ENCODE data around the gene YBX1.
"Not testable (repeated sequence)": the region's sequence is repeated elsewhere in the genome, so short reads cannot be mapped to it uniquely, and the experiment has no call there.

Gene YBX1

DNA sequence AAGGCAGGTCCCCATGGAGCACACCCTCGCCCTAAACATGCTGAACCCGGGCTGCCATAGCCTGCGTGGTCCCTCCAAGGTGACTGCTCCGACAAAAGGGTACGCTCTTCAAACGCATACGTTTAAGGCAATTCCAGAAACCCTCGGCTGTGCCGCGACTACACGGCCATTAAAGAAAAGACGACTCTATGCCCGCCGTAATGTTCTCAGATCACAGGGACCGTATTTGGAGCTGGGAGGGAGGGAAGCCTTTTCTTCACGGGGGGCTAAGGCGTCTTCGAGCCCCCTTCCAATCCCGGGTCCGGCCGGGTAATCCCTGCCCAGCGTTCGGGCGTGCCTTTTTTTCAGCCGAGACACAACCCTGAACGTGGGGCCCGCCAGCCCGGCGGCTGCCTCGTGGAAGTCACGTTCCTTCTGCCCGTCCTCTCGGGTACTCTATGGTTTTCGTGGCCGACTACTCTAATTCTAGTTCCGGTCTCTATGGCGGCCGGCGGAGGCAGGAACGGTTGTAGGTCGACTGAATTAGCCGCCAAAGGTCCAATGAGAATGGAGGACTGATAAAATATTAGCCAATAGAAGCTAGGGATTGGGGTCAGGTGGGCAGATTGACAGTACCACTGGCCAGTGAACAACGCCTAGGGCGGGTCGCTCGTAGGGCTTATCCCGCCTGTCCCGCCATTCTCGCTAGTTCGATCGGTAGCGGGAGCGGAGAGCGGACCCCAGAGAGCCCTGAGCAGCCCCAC is at the start of gene YBX1:
YBX1 (plus strand) TSS at position 678 of the 743 bp plus-strand sequence. CDS start 148 bp downstream, outside the sequence.
- DNase-seq: peak; percentile 91

DNA sequence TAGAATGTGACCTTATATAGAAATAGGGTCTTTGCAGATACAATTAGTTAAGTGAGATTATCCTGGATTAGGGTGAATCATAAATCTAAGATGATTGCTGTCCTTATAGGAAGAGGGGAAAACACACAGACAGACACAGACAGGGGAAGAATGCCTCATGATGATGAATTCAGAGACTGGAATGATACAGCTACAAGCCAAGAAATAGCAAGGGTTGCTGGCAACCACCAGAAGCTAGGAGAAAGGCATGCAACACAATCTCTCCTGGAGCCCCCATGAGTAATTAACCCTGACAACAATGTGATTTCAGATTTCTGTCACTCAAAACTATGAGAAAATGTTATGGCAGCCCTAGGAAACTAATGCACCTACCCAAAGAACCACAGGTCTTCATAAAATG is 43.1 kb upstream of the YBX1 start:
- DNase-seq: no peak

- no peak for DNase-seq
These were observed 36.2 kb upstream of the YBX1 start for GRCh38 chr1:42646056-42646455.

GRCh38 chr1:42657201-42657600 is 25.0 kb upstream of the YBX1 start:
- DNase-seq: no peak

DNA sequence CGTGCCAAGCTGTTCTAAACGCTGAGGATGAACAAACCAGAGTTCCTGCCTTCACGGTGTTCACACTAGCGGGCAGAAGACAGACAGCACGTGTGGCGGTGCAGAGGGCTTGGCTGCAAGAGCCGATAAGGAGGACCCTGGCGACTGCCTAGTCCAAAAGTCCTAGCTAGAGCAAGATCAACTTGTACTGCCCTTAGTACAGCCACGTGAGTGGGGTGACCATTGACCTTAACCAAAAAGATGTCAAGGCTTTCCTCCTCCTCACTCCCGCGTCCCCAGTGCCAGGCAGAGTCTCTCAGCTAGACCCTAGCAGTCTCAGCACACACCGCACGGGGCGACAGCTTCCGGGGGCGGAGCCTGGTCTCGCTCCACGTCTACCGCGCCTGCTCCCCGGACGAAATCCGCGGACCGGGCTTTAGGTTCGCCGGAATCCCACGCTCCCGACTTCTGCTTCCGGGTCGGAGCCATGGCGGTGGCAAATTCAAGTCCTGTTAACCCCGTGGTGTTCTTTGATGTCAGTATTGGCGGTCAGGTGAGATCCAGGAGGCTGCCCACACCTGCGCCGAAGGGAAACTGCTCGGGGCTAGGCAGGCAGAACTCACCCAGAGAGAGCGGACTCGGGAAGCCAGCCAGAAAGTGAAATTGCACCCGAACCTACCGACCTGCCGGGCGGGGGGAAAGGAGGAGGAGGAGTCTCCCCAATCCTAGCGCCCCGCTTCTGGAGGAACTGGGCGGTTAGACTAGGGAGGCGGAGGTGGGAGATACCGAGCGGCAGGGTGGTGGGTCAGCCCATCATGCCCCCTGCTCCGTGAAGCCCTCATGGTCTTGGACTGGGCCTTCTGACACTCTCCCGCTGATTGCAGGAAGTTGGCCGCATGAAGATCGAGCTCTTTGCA is 24.0 kb upstream of the YBX1 start, which contains the start of gene PPIH:
PPIH (plus strand) TSS at position 443 of the 896 bp plus-strand sequence; CDS start at position 467, 24 bp downstream.
- DNase-seq: peak; percentile 87

GRCh38 chr1:42658877-42659337 is 23.3 kb upstream of the YBX1 start:
- DNase-seq: no peak

DNA sequence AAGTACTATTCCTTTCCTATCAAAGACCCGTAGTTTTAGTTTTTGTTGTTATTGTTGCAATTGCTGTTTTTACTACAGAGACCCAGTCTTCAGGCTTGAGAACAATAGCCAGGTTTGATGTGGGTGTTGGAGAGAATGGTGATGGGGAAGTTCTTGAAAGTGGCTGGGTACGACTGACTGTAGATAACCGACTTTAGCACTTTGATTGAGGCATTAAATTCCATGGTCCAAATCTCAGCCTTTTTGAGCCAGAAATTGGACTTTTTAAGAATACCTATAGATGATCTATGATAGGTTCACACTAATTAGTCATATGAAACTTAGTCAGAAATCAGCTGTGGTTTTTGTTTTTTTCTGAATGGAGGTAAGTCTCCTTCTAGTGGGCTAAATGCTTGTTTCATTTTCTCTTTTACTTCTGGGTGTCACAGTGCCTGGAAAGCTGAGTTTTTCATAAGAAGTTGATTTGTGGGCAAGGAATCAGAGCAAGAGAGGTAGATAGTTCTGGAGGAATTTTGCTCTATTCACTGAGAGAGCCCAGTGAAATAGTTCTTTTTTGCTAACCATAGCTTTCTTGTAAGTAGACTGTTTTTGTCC is 21.2 kb upstream of the YBX1 start:
- DNase-seq: no peak

DNA sequence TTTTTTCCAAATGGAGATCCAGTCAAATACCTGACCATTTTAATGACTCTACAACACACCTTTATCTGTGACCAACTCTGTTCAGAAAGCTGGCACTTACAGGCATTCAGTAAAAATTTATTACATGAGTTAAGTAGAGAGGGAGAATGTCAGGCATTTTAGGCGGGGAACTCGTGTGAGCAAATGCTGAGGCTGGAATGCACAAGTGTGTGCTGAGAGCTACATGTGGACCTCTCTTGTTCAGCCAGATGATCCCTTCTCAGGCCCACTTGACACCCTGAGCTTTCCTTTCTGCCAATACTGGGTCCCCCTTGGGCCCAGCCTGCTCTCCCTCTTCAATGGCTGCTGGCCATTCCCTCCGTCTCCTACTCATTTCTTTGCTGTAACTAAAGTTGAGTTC is 12.3 kb upstream of the YBX1 start:
- no peak for DNase-seq

GRCh38 chr1:42670425-42670824 is 11.8 kb upstream of the YBX1 start:
- no peak for DNase-seq

- DNase-seq: no peak
These were observed 8.0 kb upstream of the YBX1 start for GRCh38 chr1:42674214-42674613.

- DNase-seq: no peak
These were observed 7.5 kb upstream of the YBX1 start for GRCh38 chr1:42674682-42675081.

- no peak for DNase-seq
These were observed 6.8 kb upstream of the YBX1 start for GRCh38 chr1:42675467-42675866.

DNA sequence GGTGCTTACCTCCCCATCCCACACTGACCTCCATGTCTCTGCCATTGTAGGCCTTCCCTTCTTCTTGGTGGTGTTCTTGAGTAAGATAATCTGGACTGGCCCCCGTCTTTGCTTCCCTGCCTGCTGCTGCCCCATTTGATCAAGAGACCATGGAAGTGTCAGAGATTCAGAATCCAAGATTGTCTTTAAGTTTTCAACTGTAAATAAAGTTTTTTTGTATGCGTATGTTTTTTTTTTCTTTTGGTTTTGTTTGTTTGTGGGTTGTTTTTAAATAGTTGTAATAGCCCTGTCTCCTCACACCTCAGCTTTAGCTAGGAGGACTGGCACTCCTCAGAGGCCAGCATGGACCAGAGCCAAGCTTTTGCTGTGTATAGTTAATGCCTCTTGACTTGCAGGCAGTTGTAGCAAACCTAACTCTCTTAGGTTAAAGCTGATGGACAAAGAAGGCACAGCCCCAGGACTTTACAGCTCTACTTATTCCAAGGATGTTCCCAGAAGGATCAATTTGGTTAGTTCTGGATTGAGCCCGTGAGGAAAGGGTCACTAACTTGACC is 5.6 kb upstream of the YBX1 start:
- no peak for DNase-seq

DNA sequence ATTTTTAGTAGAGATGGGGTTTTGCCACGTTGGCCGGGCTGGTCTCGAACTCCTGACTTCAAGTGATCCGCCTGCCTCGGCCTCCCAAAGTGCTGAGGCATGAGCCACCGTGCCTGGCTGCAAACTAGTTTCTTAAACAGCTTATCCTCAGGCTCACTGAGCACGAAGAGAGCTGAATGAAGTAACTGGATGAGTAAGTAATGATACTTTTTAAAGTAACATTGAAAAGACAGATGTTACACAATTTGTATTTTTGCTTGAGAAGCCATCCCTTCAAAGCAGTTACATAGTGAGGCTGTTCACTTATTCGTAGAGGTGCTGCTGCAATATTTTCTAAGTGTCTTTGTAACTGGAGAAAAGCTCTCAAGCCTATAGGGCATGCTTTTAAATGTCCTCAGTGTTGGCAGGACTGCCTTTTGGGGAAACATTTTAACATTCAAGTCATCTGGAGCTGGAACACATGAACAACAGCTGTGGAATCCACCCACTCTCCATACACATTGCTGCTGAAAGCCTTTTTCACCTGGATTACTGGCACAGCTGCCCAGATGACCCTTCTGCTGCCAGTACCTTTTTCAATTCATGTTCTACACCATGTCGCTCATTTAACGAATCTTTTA is 2.7 kb upstream of the YBX1 start:
- DNase-seq: no peak

- DNase-seq: no peak
These were observed 2.2 kb upstream of the YBX1 start for GRCh38 chr1:42680055-42680454.

DNA sequence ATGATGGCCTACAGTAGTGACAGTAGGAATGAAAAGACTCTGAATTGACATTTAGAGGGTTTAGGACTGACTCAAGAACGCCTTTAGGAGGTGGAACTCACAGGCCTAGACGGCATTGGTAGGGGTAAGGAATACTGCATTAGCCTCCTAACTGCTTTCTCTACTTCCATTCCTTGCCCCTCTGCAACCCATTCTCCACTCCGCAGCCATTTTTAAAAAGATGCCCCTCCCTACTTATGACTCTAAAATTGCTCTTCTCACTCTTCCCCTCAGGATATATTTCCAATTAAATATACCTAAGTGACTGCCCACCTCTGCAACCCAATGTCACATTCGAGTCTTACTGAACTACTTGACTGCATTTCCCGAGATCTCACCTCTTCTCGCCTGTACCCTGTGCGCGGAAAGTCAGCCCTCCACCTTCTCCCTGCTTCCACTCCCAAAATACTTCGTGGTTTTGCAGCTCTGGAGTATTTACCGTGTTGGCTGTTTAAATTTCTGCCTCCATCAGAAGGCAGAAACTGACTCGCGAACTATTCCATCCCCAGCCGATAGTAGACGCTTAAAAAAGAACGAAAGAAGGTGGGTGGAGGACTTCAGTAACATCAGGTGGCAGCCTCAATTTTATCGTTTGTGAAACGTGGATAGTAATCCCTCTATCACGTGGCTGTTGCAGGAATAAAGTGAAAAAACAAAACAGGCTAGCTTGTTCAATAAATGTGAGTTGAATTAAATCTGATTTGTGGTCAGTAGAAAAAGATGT is 1.1 kb upstream of the YBX1 start:
- DNase-seq: no peak

DNA sequence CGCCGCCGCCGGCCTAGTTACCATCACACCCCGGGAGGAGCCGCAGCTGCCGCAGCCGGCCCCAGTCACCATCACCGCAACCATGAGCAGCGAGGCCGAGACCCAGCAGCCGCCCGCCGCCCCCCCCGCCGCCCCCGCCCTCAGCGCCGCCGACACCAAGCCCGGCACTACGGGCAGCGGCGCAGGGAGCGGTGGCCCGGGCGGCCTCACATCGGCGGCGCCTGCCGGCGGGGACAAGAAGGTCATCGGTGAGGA is 193 bp downstream of the YBX1 start:
- DNase-seq: not testable (repeated sequence)

DNA sequence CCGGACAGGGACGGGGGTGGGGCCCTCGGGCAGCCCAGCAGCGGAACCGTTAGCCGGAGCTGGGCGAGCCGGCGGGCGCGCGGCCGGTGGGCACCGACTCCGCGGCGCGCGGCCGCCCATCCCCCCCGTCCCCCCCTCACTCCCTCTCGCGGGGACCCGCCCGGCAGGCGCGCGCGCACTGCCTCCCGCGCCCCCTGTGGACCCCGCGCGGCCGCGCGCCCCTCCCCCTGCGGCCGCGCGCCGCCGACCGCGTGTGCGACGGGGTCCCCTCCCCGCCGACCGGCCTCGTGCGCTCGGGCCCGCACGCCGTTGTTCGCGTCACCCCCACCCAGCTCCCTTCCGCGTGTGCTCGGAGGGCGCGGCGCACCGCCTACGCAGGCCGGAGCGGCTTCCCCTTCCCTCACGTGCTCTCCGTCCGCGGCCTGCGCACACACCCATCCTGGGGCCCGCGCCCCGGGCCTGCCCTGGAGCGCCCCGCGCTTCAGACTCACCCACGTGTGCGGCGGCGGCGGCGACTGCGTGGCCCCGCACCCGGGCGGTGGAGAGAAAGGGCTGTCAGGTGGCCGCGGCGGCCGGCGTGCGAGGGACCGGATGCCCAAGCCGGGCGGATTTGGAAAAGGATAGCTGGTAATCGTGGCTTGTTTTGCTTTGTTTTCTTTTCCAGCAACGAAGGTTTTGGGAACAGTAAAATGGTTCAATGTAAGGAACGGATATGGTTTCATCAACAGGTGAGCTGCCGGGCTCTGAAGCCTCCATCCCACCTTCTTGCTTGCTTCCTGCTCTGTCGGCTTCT is 717 bp downstream of the YBX1 start:
- DNase-seq: peak; percentile 40

DNA sequence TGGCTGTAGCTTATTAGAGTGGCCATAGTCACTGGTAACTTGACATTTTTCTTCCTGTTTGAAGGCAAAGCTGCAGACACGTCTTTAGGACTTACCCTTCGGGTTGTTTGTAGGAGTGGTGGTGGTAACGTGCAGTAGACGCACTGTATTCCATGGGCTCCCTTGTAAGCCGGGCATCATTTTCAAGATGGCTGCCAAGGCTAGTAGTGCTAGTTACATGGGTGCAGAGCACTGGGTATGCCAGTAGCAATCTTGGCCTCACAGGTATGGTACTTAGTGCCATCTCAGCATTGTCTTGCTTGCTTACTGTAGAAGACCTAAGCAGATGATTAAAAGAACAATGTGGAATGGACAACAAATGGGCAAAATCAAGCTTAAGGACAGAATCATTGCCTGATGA is 1.9 kb downstream of the YBX1 start:
- DNase-seq: no peak

- no peak for DNase-seq
These were observed 4.2 kb downstream of the YBX1 start for GRCh38 chr1:42686418-42686817.

DNA sequence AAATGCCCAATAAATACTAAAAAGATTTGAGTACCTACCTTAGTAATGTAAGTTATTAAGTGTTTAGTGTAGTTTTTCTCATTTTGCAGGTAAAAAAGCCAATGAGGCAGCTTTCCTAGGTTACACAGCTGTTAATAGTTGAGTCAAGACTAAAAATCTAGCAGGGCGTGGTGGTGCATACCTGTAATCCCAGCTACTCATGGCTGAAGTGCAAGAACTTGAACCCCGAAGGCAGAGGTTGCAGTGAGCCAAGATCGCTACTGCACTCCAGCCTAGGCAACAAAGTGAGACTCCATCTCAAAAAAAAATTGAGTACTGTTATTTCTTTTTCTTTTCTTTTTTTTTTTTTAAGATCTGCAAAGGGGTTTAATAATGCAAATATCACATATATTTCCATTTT is 7.7 kb downstream of the YBX1 start:
- DNase-seq: no peak
